ENCODE results near the gene ATF7IP2. TPM values are rescaled to one million over a fixed set of nuclear protein-coding genes. Genes with fewer than 3 reads are reported as not detected.
"Not testable (repeated sequence)": the region's sequence is repeated elsewhere in the genome, so short reads cannot be mapped to it uniquely, and the experiment has no call there.

ATF7IP2 gene
- total RNA-seq = 43.0 TPM
- long read RNA-seq, transcript ATF7IP2-214 (3 exons, 576 nt) = major isoform, 8 of 13 reads
- long read RNA-seq, partial matches to known transcripts = 1 of 13 reads
- long read RNA-seq, other reads (novel, unspliced or antisense) = 3 of 13 reads

- intact Hi-C loops (cut with DNase I) = loop anchor here (5.0 kb wide), 1 partner anchor 69 kb away; no protein-coding TSS in a partner anchor
- ATAC-seq (peak; percentile 99), DNase-seq (ENCODE audit: missing footprints) (peak; percentile 94)
Observed at GRCh38 chr16:10385725-10386516, at the start of gene ATF7IP2. Gene ATF7IP2, plus strand, starts transcription at chr16:10386061. Its CDS starts 44,560 bp downstream, at chr16:10430621.

- ATAC-seq (no peak), DNase-seq (ENCODE audit: missing footprints) (no peak)
- intact Hi-C loops (cut with DNase I) = no loop called here
Observed at GRCh38 chr16:10338426-10338825, 47.4 kb upstream of the ATF7IP2 start.

- no peak for DNase-seq (ENCODE audit: missing footprints)
- ATAC-seq = no peak
- intact Hi-C loops (cut with DNase I) = no loop called here
Observed at GRCh38 chr16:10339777-10340732, 45.8 kb upstream of the ATF7IP2 start.

- intact Hi-C loops (cut with DNase I) = no loop called here
- ATAC-seq = no peak
Observed at GRCh38 chr16:10343124-10343760, 42.6 kb upstream of the ATF7IP2 start.

GRCh38 chr16:10344699-10345098, 41.2 kb upstream of the ATF7IP2 start:
- DNase-seq (ENCODE audit: missing footprints); intact Hi-C loops (cut with DNase I); ATAC-seq: not testable (repeated sequence)

More at GRCh38 chr16:10343124-10343760, 42.6 kb upstream of the ATF7IP2 start:
- DNase-seq (ENCODE audit: missing footprints) = no peak

GRCh38 chr16:10345629-10346028, 40.2 kb upstream of the ATF7IP2 start:
- intact Hi-C loops (cut with DNase I) = no loop called here
- ATAC-seq (no peak), DNase-seq (ENCODE audit: missing footprints) (no peak)

- ATAC-seq (no peak), DNase-seq (ENCODE audit: missing footprints) (no peak)
- intact Hi-C loops (cut with DNase I) = no loop called here
Observed at GRCh38 chr16:10349851-10350250, 36.0 kb upstream of the ATF7IP2 start.

- DNase-seq (ENCODE audit: missing footprints) (no peak), ATAC-seq (no peak)
- intact Hi-C loops (cut with DNase I) = no loop called here
Observed at GRCh38 chr16:10352262-10352661, 33.6 kb upstream of the ATF7IP2 start.

- DNase-seq (ENCODE audit: missing footprints) (no peak), ATAC-seq (no peak)
- intact Hi-C loops (cut with DNase I) = no loop called here
Observed at GRCh38 chr16:10355589-10355988, 30.3 kb upstream of the ATF7IP2 start.

- DNase-seq (ENCODE audit: missing footprints) (no peak), ATAC-seq (no peak)
- intact Hi-C loops (cut with DNase I) = no loop called here
Observed at GRCh38 chr16:10356870-10357842, 28.7 kb upstream of the ATF7IP2 start.

- ATAC-seq; intact Hi-C loops (cut with DNase I); DNase-seq (ENCODE audit: missing footprints): not testable (repeated sequence)
Observed at GRCh38 chr16:10361747-10362076, 24.1 kb upstream of the ATF7IP2 start.

- DNase-seq (ENCODE audit: missing footprints) = no peak
Observed at GRCh38 chr16:10362077-10362863, 23.6 kb upstream of the ATF7IP2 start.

GRCh38 chr16:10362864-10363197, 23.0 kb upstream of the ATF7IP2 start:
- ATAC-seq; DNase-seq (ENCODE audit: missing footprints); intact Hi-C loops (cut with DNase I): not testable (repeated sequence)

More at GRCh38 chr16:10362077-10362863, 23.6 kb upstream of the ATF7IP2 start:
- intact Hi-C loops (cut with DNase I) = no loop called here
- ATAC-seq = no peak

- intact Hi-C loops (cut with DNase I); ATAC-seq; DNase-seq (ENCODE audit: missing footprints): not testable (repeated sequence)
Observed at GRCh38 chr16:10366619-10367018, 19.2 kb upstream of the ATF7IP2 start.

- ATAC-seq (no peak), DNase-seq (ENCODE audit: missing footprints) (no peak)
- intact Hi-C loops (cut with DNase I) = no loop called here
Observed at GRCh38 chr16:10367616-10368188, 18.2 kb upstream of the ATF7IP2 start.

GRCh38 chr16:10368969-10369551, 16.8 kb upstream of the ATF7IP2 start:
- ATAC-seq (no peak), DNase-seq (ENCODE audit: missing footprints) (no peak)
- intact Hi-C loops (cut with DNase I) = no loop called here

All from Right ventricle myocardium inferior (tissue), 1 donor.